ENCODE results near the gene MS4A12.

DNA sequence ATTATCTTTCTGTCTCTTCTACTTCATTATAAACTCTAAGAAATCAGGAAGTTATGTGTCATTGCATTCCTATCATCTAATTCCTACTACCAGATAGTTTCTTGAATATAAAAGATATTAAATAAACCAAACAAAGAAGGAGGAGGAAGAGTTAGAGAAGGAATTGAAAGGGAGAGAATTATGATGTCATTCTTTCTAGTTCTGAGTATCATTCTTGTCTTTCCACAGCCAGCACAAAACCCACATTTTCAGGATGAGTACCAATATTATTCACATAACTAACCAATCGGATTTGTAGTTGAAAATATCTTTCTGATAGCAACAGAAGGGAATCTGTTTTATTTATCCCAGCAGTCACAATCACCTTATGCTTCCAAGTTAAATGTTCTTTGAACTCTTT is 35.9 kb downstream of the MS4A12 start:
- TF ChIP-seq, protein P1, sequence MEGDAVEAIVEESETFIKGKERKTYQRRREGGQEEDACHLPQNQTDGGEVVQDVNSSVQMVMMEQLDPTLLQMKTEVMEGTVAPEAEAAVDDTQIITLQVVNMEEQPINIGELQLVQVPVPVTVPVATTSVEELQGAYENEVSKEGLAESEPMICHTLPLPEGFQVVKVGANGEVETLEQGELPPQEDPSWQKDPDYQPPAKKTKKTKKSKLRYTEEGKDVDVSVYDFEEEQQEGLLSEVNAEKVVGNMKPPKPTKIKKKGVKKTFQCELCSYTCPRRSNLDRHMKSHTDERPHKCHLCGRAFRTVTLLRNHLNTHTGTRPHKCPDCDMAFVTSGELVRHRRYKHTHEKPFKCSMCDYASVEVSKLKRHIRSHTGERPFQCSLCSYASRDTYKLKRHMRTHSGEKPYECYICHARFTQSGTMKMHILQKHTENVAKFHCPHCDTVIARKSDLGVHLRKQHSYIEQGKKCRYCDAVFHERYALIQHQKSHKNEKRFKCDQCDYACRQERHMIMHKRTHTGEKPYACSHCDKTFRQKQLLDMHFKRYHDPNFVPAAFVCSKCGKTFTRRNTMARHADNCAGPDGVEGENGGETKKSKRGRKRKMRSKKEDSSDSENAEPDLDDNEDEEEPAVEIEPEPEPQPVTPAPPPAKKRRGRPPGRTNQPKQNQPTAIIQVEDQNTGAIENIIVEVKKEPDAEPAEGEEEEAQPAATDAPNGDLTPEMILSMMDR (IDR thresholded peaks at IDR 0.05) = no peak
- TF ChIP-seq POLR2A (IDR thresholded peaks at IDR 0.05; ENCODE audit: low read depth) = no peak
- no peak for TF ChIP-seq POLR2AphosphoS5 (IDR thresholded peaks at IDR 0.05)
